Aorta (tissue), 5 donors: ENCODE measurements around the gene SNORC. TPM values are rescaled to one million over a fixed set of nuclear protein-coding genes. Genes with fewer than 3 reads are reported as not detected.

Experiments used
- ATAC-seq: fragments of 200-7000 bp; cut with Tn5 transposase; one replicate; pipeline ENCODE4 v1.9.1; 2022; ENCODE audit warnings: moderate library complexity; ENCODE audit not compliant: low FRiP score
- DNase-seq, 2 donors: peaks; one replicate each; pipeline ENCODE4 v3.0.0-alpha.2; 2020
- H3K27ac ChIP-seq, 2 donors: one replicate each; pipeline ENCODE4 v1.5.1; 2013; ENCODE audit warnings: low read length in 2 of 2, mild to moderate bottlenecking in 2 of 2, moderate library complexity in 2 of 2, control low read depth in 1 of 2, inconsistent platforms in 1 of 2, low read depth in 1 of 2
- H3K27me3 ChIP-seq, 2 donors: one replicate each; pipeline ENCODE4 v1.6.1; 2013; ENCODE audit warnings: control low read depth in 1 of 2, low read length in 1 of 2, mild to moderate bottlenecking in 1 of 2, moderate library complexity in 1 of 2; ENCODE audit not compliant: insufficient read depth in 2 of 2, control insufficient read depth in 1 of 2
- H3K36me3 ChIP-seq, 2 donors: one replicate each; pipeline ENCODE4 v1.6.1; 2013; ENCODE audit warnings: control low read depth in 1 of 2, low read length in 1 of 2, mild to moderate bottlenecking in 1 of 2; ENCODE audit not compliant: insufficient read depth in 2 of 2, control insufficient read depth in 1 of 2
- H3K4me1 ChIP-seq, 2 donors: one replicate each; pipeline ENCODE4 v1.6.1; 2013; ENCODE audit warnings: low read length in 2 of 2, control low read depth in 1 of 2, mild to moderate bottlenecking in 1 of 2, moderate library complexity in 1 of 2; ENCODE audit not compliant: insufficient read depth in 2 of 2, control insufficient read depth in 1 of 2
- H3K4me3 ChIP-seq, 2 donors: one replicate each; pipeline ENCODE4 v1.5.1; 2013; ENCODE audit warnings: low read length in 2 of 2, control low read depth in 1 of 2, mild to moderate bottlenecking in 1 of 2
- H3K9me3 ChIP-seq: one replicate; pipeline ENCODE4 v1.6.1; 2013; ENCODE audit warnings: mild to moderate bottlenecking, low read length; ENCODE audit not compliant: control insufficient read depth
- WGBS, 2 donors: extraction: QIAGEN DNeasy Blood & Tissue Kit; methylation state at CpG; one replicate each; pipeline ENCODE4 v1.1.7; 2013; 5-methylcytosine and 5-hydroxymethylcytosine counted together
- intact Hi-C, 2 donors: fragments of 100-400 bp; cut with DNase I; formaldehyde crosslinking; loops; one replicate each; pipeline versions ENCODE4 v1.14.2 to v1.15.0; 2022
- polyA plus RNA-seq, 2 donors: library from polyadenylated mRNA; stranded (reverse); fragments of 200-250 nt; gene quantifications; one replicate each; pipeline ENCODE4 v1.2.3, GENCODE V29; 2013
- total RNA-seq, 2 donors: library from RNA; stranded (reverse); fragmentation: NEBNext Ultra II Directional; extraction: Animal tissue kit (Norgen Biotek cat#: 25700); gene quantifications; one replicate each; pipeline ENCODE4 v1.2.1, GENCODE V29; 2021
- donor health status: healthy with polysubstance abuse.
- donor health status: Bipolar disorder and iron deficiency.
- donor health status: DM: no; HTN: no; CAD: no.
- donor health status: DM: no; HTN: no; CAD: no.
- donor health status: DM: yes; HTN: yes; CAD: no.

Gene SNORC
- total and polyA plus RNA-seq, 4 donors: 1.7 to 5.1 (median 2.5) TPM; not detected in 1

DNA sequence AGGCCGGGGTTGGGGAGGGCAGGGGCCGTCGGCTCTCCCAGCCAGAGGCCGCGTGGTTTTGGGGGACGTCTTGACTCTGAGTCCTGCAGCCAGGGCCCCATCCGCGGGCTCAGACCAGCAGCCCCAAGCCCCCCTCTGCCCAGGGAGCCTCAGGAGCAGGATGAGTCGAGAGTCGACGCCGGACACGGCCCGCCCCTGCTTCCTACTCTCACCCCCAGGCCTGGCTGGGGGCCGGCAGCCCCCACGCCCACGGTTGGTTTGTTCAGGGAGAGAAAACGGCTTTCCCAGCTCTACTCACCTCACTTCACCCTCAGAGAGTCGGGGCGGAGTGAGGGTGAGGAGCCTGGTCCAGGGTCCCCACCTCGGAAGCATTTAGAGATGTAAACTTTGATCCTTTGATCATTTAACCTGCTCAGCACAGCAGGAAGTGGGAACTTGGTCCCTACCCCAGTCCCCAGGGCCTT lies 6.9 kb downstream of the SNORC start:
- Histone ChIP-seq H3K4me1 (no peaks in the 10 kb centered on the region), H3K36me3 (no peaks in the 10 kb centered on the region), H3K27ac (no peak overlapping the region), H3K27me3 (no peaks in the 10 kb centered on the region), H3K4me3 (no peak overlapping the region), H3K9me3 (no peaks in the 10 kb centered on the region)
- WGBS, 2 donors: 49 to 50% methylated on average over 19 to 21 of the region's 21 CpGs
- DNase-seq (peak in 1 of 2 donors; percentile 73), ATAC-seq (no peak)
- intact Hi-C loops: no loop called here

DNA sequence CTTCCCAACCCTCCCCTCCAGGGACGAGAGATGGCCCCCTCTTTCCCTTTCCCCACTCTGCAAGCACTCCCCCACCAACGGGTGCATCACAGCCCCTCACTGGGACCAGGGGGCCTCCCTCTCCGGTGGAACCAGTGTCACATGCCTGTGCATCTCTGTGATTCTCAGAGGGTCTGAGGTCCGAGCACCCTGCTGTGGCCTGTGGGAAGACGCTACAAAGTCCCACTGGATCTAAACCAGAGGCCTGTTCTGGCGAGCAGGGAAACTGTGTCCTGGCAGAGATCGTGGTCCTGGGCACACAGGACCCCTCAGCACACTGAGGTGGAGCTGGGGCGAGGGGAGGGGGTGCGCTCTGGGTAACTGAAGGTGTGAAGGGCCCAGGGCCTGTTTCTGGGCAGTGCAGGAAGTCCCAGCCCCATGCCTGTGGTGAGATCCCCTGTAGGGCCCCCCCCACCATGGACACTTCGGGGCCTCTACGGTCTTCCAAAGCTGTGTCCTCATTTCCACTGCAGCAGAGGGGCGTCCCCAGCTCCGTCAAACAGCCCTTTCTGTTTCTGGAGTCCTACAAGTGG lies 8.0 kb downstream of the SNORC start:
- DNase-seq (peak in 1 of 2 donors; percentile 72), ATAC-seq (no peak)
- Histone ChIP-seq H3K9me3 (no peaks in the 10 kb centered on the region), H3K27me3 (no peaks in the 10 kb centered on the region), H3K4me1 (no peaks in the 10 kb centered on the region), H3K27ac (no peak overlapping the region), H3K36me3 (no peaks in the 10 kb centered on the region), H3K4me3 (no peak overlapping the region)
- intact Hi-C loops: no loop called here
- 96 to 97% methylated on average over 13 of the region's 13 CpGs for WGBS, 2 donors

GRCh38 chr2:232878855-232879617 lies 9.0 kb downstream of the SNORC start:
- DNase-seq: no peak
- no peaks in the 10 kb centered on the region for H3K27me3 ChIP-seq
- no peak overlapping the region for H3K27ac ChIP-seq
- H3K9me3 ChIP-seq: no peaks in the 10 kb centered on the region
- no peaks in the 10 kb centered on the region for H3K4me1 ChIP-seq
- WGBS, 2 donors: 84 to 89% methylated on average over 20 of the region's 20 CpGs
- intact Hi-C loops: no loop called here
- H3K4me3 ChIP-seq: no peak overlapping the region
- H3K36me3 ChIP-seq: no peaks in the 10 kb centered on the region
- no peak for ATAC-seq

GRCh38 chr2:232879618-232880494 lies 9.8 kb downstream of the SNORC start:
- no peak overlapping the region for H3K4me3 ChIP-seq
- no peaks in the 10 kb centered on the region for H3K4me1 ChIP-seq
- no peak for ATAC-seq
- no peak overlapping the region for H3K27ac ChIP-seq
- H3K9me3 ChIP-seq: no peaks in the 10 kb centered on the region
- intact Hi-C loops: no loop called here
- no peaks in the 10 kb centered on the region for H3K36me3 ChIP-seq
- H3K27me3 ChIP-seq: no peaks in the 10 kb centered on the region
- 90 to 92% methylated on average over 21 of the region's 21 CpGs for WGBS, 2 donors
- no peak for DNase-seq

- intact Hi-C loops: no loop called here
- no peaks in the 10 kb centered on the region for H3K27me3 ChIP-seq
- ATAC-seq: no peak
Measured at GRCh38 chr2:232880764-232881351, 10.8 kb downstream of the SNORC start.

GRCh38 chr2:232882085-232882484 lies 12.0 kb downstream of the SNORC start:
- intact Hi-C loops: no loop called here
- H3K4me3 ChIP-seq: no peak overlapping the region
- H3K9me3 ChIP-seq: no peaks in the 10 kb centered on the region
- no peaks in the 10 kb centered on the region for H3K36me3 ChIP-seq
- peak in 1 of 2 donors; percentile 72 for DNase-seq
- WGBS, 2 donors: 93% methylated on average over 17 of the region's 17 CpGs
- H3K27me3 ChIP-seq: no peaks in the 10 kb centered on the region
- no peak for ATAC-seq
- H3K27ac ChIP-seq: no peak overlapping the region
- no peaks in the 10 kb centered on the region for H3K4me1 ChIP-seq

More at GRCh38 chr2:232880764-232881351, 10.8 kb downstream of the SNORC start:
- Histone ChIP-seq H3K36me3 (no peaks in the 10 kb centered on the region), H3K9me3 (no peaks in the 10 kb centered on the region), H3K4me1 (no peaks in the 10 kb centered on the region), H3K27ac (no peak overlapping the region), H3K4me3 (no peak overlapping the region)
- no peak for DNase-seq
- WGBS, 2 donors: 82 to 83% methylated on average over 15 to 17 of the region's 17 CpGs

DNA sequence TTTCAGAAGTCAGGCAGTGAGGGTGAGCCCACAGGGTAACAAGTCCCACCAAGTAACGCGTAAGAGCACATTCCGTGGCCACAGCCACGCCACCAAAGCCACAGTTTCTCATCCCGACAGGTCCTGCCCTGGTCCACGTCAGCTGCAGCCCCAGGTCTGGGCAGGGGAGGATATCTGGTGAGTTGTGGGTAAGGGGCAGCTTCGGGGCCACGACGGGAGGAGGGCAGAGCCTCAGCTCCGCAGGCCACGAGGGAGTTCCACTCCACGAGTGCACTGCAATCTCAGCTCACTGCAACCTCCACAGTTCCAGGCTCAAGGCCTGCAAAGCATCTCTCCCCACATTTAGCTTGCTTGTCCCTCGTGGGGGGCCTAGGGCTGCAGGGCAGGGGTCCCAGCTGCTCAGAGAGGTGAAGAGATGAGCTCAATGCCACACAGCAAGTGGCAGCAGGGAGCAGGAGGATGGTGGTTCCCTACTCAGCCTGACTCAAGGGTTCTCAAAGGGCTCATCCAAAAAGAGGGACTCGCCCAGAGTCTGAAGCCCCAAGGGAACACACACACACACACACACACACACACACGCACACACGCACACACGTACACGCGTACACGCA lies 12.5 kb downstream of the SNORC start:
- Histone ChIP-seq H3K36me3 (no peaks in the 10 kb centered on the region), H3K27me3 (no peaks in the 10 kb centered on the region), H3K4me3 (no peak overlapping the region), H3K27ac (no peak overlapping the region), H3K4me1 (no peaks in the 10 kb centered on the region), H3K9me3 (no peaks in the 10 kb centered on the region)
- 90 to 94% methylated on average over 20 of the region's 20 CpGs for WGBS, 2 donors
- no peak for DNase-seq
- intact Hi-C loops: no loop called here
- no peak for ATAC-seq

DNA sequence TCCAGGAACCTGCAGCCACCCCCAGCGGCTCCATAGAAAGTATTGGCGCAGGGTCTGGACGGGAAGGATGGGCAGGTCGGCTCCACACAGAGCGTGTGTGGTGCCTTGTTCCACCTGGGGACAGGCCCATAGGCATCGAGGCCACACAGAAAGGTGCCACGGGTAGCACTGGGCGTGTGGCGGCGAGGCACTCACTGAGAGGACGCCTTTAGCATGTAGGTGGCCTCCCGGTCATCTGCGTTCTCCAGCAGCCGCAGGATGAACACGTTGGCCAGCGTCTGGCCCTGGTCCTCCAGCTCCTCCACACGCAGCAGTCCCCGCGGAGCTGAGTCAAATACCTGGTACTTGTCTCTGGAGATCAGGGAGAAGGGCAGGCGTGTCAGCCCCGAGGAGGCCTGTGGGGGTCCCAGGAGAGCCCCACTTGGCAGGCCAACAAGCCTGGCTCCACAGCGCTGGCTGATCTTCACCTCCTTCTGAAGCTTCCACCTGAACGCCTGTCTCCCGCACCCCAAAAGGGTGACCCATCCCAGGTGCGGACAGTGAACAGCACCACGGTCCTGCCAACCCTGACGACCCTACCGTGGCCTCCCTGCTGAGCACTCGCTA lies 13.2 kb downstream of the SNORC start:
- Histone ChIP-seq H3K4me1 (no peaks in the 10 kb centered on the region), H3K4me3 (no peak overlapping the region), H3K36me3 (no peaks in the 10 kb centered on the region), H3K9me3 (no peaks in the 10 kb centered on the region), H3K27ac (no peak overlapping the region), H3K27me3 (no peaks in the 10 kb centered on the region)
- ATAC-seq (no peak), DNase-seq (peak in 1 of 2 donors; percentile 67)
- 92 to 93% methylated on average over 29 of the region's 29 CpGs for WGBS, 2 donors
- intact Hi-C loops: no loop called here
